GM19452 (cell line): Measurements from ENCODE around the gene HIVEP3.

ENCODE experiments used
- ATAC-seq: cut with Tn5 transposase; IDR thresholded peaks from one replicate; pipeline ENCODE4 v1.9.1; 2021; ENCODE audit not compliant: unreplicated experiment

The HIVEP3 gene

GRCh38 chr1:41599912-41600311 lies 318.8 kb downstream of the HIVEP3 start:
- no peak for ATAC-seq

GRCh38 chr1:41598325-41598724 lies 320.4 kb downstream of the HIVEP3 start:
- ATAC-seq = no peak

GRCh38 chr1:41592451-41593125 lies 326.1 kb downstream of the HIVEP3 start:
- ATAC-seq = no peak

GRCh38 chr1:41591891-41592290 lies 326.8 kb downstream of the HIVEP3 start:
- ATAC-seq = no peak

GRCh38 chr1:41590331-41590730 lies 328.4 kb downstream of the HIVEP3 start:
- no peak for ATAC-seq

GRCh38 chr1:41589395-41589794 lies 329.3 kb downstream of the HIVEP3 start:
- no peak for ATAC-seq

- no peak for ATAC-seq
These were observed 330.3 kb downstream of the HIVEP3 start for GRCh38 chr1:41588334-41588875.

GRCh38 chr1:41587791-41588190 lies 330.9 kb downstream of the HIVEP3 start:
- ATAC-seq = no peak

- ATAC-seq = no peak
These were observed 332.5 kb downstream of the HIVEP3 start for GRCh38 chr1:41586230-41586629.

- ATAC-seq = no peak
These were observed 334.8 kb downstream of the HIVEP3 start for GRCh38 chr1:41583658-41584547.

- no peak for ATAC-seq
These were observed 335.7 kb downstream of the HIVEP3 start for GRCh38 chr1:41582851-41583657.

- no peak for ATAC-seq
These were observed 336.4 kb downstream of the HIVEP3 start for GRCh38 chr1:41582351-41582750.

- no peak for ATAC-seq
These were observed 336.8 kb downstream of the HIVEP3 start for GRCh38 chr1:41582004-41582325.

- ATAC-seq = no peak
These were observed 337.3 kb downstream of the HIVEP3 start for GRCh38 chr1:41581216-41582003.

GRCh38 chr1:41580520-41581172 lies 338.1 kb downstream of the HIVEP3 start:
- ATAC-seq = no peak

GRCh38 chr1:41580021-41580420 lies 338.7 kb downstream of the HIVEP3 start:
- ATAC-seq = no peak

- ATAC-seq = no peak
These were observed 339.9 kb downstream of the HIVEP3 start for GRCh38 chr1:41578712-41579335.

GRCh38 chr1:41576620-41577019 lies 342.1 kb downstream of the HIVEP3 start:
- ATAC-seq = no peak

GRCh38 chr1:41576206-41576605 lies 342.5 kb downstream of the HIVEP3 start:
- ATAC-seq = no peak

GRCh38 chr1:41574842-41575241 lies 343.9 kb downstream of the HIVEP3 start:
- no peak for ATAC-seq
